K562 (cell line): Measurements from ENCODE around the gene TRMT112. TPM values are rescaled to one million over a fixed set of nuclear protein-coding genes. Genes with fewer than 3 reads are reported as not detected.

Source experiments
- EP300 ChIP-seq: IDR thresholded peaks from 2 replicates; pipeline ENCODE4 v1.6.1; 2012; ENCODE audit warnings: low read length, improper control_type of control experiment
- ETS2 ChIP-seq: IDR thresholded peaks from 2 replicates; pipeline ENCODE4 v1.6.1; 2016; ENCODE audit warnings: borderline replicate concordance, missing genetic modification characterization, mild to moderate bottlenecking, moderate library complexity, missing compliant biosample characterization; ENCODE audit not compliant: poor library complexity, severe bottlenecking
- HEY1 ChIP-seq: fragments of 250-450 bp; sonication (Bioruptor Pico); IDR thresholded peaks from 2 replicates; pipeline ENCODE4 v1.5.0; 2020; ENCODE audit warnings: mild to moderate bottlenecking, moderate library complexity, borderline replicate concordance
- HNRNPH1 ChIP-seq: fragments of 200-400 bp; formaldehyde crosslinking; optimal IDR thresholded peaks from 2 replicates; pipeline ENCODE3; 2017; ENCODE audit warnings: low read depth, mild to moderate bottlenecking, low read length, moderate library complexity
- JUNB ChIP-seq: fragments of 450-650 bp; formaldehyde crosslinking; conservative IDR thresholded peaks from 2 replicates; pipeline ENCODE4 v1.4.0; 2020; ENCODE audit warnings: mild to moderate bottlenecking
- KAT8 ChIP-seq: fragments of 450-650 bp; IDR thresholded peaks from 2 replicates; pipeline ENCODE4 v1.6.1; 2016; ENCODE audit warnings: low read depth, mild to moderate bottlenecking
- KHSRP ChIP-seq: fragments of 450-650 bp; IDR thresholded peaks from 2 replicates; pipeline ENCODE4 v1.6.1; 2017
- MED1 ChIP-seq: sonication (generic); formaldehyde crosslinking; IDR thresholded peaks from 2 replicates; pipeline ENCODE4 v1.8.1; 2023; ENCODE audit warnings: missing genetic modification reagents, borderline replicate concordance
- RBM15 ChIP-seq: fragments of 200-400 bp; formaldehyde crosslinking; IDR thresholded peaks from 2 replicates; pipeline ENCODE4 v1.6.1; 2018; ENCODE audit warnings: mild to moderate bottlenecking, low read length, moderate library complexity; ENCODE audit not compliant: insufficient read depth
- ZFP30 ChIP-seq: fragments of 250-450 bp; sonication (Bioruptor Pico); IDR thresholded peaks from 2 replicates; pipeline ENCODE4 v1.8.0; 2022; ENCODE audit warnings: moderate library complexity, mild to moderate bottlenecking, inconsistent platforms, borderline replicate concordance
- polyA plus RNA-seq, 8 experiments: library from polyadenylated mRNA; depleted of rRNA in 4 of 8; stranded (reverse) in 5 of 8; unstranded in 3 of 8; fragments of >200 nt; fragmentation: Nextera tagmentation in 2 of 8; fragmentation: Illumina TruSeq in 1 of 8; extraction: Ambion mirVana in 2 of 8; extraction: Trizol in 1 of 8; gene quantifications; 2 replicates each; pipeline versions ENCODE4 v1.2.1 to v1.2.3, GENCODE V29; 2011 to 2014; ENCODE audit warnings: inconsistent platforms in 1 of 8, missing spikeins in 1 of 8
- total RNA-seq, 7 experiments: library from RNA; depleted of rRNA in 6 of 7; stranded (reverse); fragments of >200 nt in 6 of 7; fragmentation: Illumina TruSeq in 2 of 7; extraction: Trizol in 2 of 7; gene quantifications; 2 replicates each; pipeline versions ENCODE4 v1.2.1 to v1.2.3, GENCODE V29; 2011 to 2021; ENCODE audit warnings: low replicate concordance in 1 of 7
- TF ChIP-seq, protein P1 (sequence below), 3 experiments: fragments of 200-800 bp in 1 of 3; fragments of 250-450 bp in 1 of 3; fragments of 450-650 bp in 1 of 3; sonication (Bioruptor Pico) in 1 of 3; sonication (Bioruptor generic) in 1 of 3; formaldehyde crosslinking in 1 of 3; IDR thresholded peaks; 2 replicates each; pipeline versions ENCODE4 v1.6.1 to v1.8.0; 2016 to 2022; ENCODE audit warnings: mild to moderate bottlenecking in 2 of 3, missing genetic modification characterization in 2 of 3, missing compliant biosample characterization in 1 of 3, moderate library complexity in 1 of 3
- TF ChIP-seq, protein P2 (sequence below), 2 experiments: fragments of 150-350 bp in 1 of 2; IDR thresholded peaks; 2 replicates each; pipeline ENCODE4 v1.6.1; 2012 to 2016; ENCODE audit warnings: low read depth in 2 of 2, low read length in 2 of 2, mild to moderate bottlenecking in 1 of 2, moderate library complexity in 1 of 2
- TF ChIP-seq, protein P3 (sequence below): fragments of 250-450 bp; sonication (Bioruptor Pico); IDR thresholded peaks from 2 replicates; pipeline ENCODE4 v1.5.1; 2021; ENCODE audit warnings: mild to moderate bottlenecking

TRMT112 gene
- total and polyA plus RNA-seq, 9 of the 15 experiments (the other 6 are each of a cell fraction or from before 2014, with no cell fraction given), result 162 to 444 (median 300) TPM

DNA sequence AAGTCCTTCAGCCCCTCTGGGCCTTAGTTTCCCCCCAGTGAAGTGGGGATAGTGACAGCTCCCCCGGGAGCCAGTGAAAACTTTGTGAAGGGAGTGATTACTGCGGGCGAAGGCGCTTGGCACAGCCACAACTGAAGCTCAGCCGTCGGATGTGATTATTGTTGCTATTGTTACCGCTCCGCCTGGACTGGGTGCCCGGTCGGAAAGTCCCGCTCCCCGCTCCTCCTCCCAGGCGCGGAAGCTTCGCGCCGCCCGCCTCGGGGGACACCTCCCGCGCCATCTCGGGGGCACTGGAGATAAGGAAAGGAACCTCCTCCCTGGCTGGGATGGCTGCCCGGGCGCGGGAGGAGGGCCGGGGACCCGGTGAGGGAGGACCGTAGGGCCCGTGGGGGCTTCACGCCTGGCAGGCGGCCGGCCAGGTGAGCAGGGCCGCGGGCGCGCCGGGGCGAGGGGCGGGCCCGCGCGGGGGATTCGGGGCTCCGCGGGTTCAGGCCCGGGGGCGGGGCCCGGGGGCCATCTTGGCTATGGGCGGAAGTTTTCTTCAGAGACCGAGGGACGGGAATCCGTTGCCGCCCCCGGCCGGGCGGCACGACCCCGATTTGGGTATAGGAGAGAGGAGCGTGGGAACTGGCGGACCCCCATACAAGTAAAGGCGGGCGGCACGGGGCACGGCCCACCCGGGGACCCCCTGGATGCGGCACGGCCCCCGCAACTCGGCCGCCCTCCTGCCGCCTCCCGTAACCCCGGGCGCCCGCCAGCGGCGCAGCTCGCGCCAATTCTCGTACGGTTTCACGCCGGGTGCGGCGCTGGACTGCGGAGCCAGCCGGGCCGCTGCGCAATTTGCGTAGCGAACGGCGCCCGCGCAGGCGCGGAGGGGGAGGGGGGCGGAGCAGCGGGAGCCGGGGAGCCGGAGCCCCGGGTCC lies 32.1 kb downstream of the TRMT112 start, which contains the start of gene GPR137 (continued):
- TF ChIP-seq HEY1 (no peak), MED1 (no peak), ETS2 (tag) (no peak), KAT8 (no peak), RBM15 (peak; percentile 92; the same call in 1 of the 2 replicates), KHSRP (no peak), ZFP30 (CRISPR knock-in tag) (no peak), EP300 (no peak), JUNB (CRISPR knock-in tag) (no peak), HNRNPH1 (peak; percentile 100)
- TF ChIP-seq, protein P1, sequence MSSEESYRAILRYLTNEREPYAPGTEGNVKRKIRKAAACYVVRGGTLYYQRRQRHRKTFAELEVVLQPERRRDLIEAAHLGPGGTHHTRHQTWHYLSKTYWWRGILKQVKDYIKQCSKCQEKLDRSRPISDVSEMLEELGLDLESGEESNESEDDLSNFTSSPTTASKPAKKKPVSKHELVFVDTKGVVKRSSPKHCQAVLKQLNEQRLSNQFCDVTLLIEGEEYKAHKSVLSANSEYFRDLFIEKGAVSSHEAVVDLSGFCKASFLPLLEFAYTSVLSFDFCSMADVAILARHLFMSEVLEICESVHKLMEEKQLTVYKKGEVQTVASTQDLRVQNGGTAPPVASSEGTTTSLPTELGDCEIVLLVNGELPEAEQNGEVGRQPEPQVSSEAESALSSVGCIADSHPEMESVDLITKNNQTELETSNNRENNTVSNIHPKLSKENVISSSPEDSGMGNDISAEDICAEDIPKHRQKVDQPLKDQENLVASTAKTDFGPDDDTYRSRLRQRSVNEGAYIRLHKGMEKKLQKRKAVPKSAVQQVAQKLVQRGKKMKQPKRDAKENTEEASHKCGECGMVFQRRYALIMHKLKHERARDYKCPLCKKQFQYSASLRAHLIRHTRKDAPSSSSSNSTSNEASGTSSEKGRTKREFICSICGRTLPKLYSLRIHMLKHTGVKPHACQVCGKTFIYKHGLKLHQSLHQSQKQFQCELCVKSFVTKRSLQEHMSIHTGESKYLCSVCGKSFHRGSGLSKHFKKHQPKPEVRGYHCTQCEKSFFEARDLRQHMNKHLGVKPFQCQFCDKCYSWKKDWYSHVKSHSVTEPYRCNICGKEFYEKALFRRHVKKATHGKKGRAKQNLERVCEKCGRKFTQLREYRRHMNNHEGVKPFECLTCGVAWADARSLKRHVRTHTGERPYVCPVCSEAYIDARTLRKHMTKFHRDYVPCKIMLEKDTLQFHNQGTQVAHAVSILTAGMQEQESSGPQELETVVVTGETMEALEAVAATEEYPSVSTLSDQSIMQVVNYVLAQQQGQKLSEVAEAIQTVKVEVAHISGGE (CRISPR knock-in tag; IDR thresholded peaks at IDR 0.05), result peak in 2 of 3 experiments; percentile 43 to 89; a peak in 3 of 6 replicates
- TF ChIP-seq, protein P2, sequence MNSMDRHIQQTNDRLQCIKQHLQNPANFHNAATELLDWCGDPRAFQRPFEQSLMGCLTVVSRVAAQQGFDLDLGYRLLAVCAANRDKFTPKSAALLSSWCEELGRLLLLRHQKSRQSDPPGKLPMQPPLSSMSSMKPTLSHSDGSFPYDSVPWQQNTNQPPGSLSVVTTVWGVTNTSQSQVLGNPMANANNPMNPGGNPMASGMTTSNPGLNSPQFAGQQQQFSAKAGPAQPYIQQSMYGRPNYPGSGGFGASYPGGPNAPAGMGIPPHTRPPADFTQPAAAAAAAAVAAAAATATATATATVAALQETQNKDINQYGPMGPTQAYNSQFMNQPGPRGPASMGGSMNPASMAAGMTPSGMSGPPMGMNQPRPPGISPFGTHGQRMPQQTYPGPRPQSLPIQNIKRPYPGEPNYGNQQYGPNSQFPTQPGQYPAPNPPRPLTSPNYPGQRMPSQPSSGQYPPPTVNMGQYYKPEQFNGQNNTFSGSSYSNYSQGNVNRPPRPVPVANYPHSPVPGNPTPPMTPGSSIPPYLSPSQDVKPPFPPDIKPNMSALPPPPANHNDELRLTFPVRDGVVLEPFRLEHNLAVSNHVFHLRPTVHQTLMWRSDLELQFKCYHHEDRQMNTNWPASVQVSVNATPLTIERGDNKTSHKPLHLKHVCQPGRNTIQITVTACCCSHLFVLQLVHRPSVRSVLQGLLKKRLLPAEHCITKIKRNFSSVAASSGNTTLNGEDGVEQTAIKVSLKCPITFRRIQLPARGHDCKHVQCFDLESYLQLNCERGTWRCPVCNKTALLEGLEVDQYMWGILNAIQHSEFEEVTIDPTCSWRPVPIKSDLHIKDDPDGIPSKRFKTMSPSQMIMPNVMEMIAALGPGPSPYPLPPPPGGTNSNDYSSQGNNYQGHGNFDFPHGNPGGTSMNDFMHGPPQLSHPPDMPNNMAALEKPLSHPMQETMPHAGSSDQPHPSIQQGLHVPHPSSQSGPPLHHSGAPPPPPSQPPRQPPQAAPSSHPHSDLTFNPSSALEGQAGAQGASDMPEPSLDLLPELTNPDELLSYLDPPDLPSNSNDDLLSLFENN (IDR thresholded peaks at IDR 0.05; ENCODE audit: low read depth in 2 of 2, low read length in 2 of 2), result peak in 1 of 2 experiments; percentile 42; a peak in 1 of 4 replicates
- TF ChIP-seq, protein P3, sequence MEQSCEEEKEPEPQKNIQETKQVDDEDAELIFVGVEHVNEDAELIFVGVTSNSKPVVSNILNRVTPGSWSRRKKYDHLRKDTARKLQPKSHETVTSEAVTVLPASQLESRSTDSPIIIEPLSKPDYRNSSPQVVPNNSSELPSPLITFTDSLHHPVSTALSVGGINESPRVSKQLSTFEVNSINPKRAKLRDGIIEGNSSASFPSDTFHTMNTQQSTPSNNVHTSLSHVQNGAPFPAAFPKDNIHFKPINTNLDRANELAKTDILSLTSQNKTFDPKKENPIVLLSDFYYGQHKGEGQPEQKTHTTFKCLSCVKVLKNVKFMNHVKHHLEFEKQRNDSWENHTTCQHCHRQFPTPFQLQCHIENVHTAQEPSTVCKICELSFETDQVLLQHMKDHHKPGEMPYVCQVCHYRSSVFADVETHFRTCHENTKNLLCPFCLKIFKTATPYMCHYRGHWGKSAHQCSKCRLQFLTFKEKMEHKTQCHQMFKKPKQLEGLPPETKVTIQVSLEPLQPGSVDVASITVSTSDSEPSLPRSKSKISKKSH (CRISPR knock-in tag), result no peak
